GM21526 (cell line): ENCODE results near the gene AP4M1.

Experiments
- ATAC-seq: cut with Tn5 transposase; IDR thresholded peaks from one replicate; pipeline ENCODE4 v1.9.1; 2021; ENCODE audit warnings: moderate library complexity; ENCODE audit not compliant: unreplicated experiment, low FRiP score

AP4M1 gene

GRCh38 chr7:100082978-100083377 is 18.5 kb upstream of the AP4M1 start:
- ATAC-seq, result no peak

- ATAC-seq, result no peak
These were observed 15.9 kb upstream of the AP4M1 start for GRCh38 chr7:100085515-100085914.

DNA sequence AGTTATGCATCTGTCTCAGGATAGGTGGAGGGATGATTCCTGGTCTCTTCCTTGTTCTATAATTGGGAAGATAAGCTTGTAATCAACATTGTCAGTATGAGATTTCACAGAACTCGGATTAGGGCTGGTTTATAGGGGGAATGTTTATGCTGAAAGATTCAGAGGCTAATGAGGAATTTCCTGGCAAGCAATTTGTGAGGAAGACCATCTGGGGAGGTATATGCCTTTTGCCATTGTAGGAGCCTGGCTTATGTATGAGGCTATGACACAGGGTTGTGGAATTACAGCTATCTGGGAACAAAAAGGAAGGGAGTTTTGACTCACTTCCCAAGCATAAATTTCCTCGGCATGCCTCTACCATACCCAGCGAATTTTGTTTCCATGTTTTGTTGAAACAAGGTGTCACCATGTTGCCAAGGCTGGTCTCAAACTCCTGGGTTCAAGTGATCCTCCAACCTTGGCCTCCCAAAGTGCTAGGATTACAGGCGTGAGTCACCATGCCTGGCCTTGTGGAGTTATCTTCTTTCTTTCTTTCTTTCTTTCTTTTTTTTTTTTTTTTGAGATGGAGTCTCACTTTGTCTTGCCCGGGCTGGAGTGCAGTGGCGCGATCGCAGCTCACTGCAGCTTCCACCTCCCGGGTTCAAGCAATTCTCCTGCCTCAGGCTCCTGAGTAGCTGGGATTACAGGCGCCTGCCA is 14.2 kb upstream of the AP4M1 start:
- ATAC-seq, result no peak

- no peak for ATAC-seq
These were observed 13.3 kb upstream of the AP4M1 start for GRCh38 chr7:100088095-100088620.

- ATAC-seq, result no peak
These were observed 12.6 kb upstream of the AP4M1 start, which contains the start of gene COPS6 for GRCh38 chr7:100088621-100089457. COPS6 (plus strand) TSS chr7:100088969; CDS start chr7:100088991, 22 bp downstream.

GRCh38 chr7:100089458-100090196 is 11.8 kb upstream of the AP4M1 start:
- ATAC-seq, result no peak

DNA sequence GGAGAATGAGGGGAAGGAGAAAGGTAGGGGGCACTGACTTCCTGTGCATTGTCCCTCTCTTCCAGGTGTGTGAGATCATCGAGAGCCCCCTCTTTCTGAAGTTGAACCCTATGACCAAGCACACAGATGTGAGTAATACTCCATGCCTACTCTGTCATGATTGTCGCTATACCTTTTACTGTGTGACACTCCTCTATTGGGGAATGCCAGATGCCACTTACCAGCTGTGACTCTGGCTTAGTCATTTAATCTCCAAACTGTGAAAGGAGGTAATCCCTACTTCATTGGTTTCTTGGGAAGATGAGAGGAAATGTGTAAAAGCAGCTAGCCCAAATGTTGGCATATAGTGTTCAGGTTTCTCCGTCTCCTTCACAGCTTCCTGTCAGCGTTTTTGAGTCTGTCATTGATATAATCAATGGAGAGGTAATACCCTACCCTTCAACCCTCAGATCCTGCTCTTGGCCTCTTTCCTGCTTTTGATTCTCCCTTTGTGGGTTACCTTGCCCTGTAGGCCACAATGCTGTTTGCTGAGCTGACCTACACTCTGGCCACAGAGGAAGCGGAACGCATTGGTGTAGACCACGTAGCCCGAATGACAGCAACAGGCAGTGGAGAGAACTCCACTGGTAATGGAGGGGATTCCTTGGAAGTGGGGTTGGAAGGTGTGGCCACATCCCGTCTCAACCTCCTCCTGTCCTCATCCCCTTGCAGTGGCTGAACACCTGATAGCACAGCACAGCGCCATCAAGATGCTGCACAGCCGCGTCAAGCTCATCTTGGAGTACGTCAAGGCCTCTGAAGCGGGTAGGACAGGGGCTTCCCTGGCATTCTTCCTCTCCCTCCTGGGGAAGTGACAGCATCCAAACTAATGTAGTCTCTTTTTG is 10.7 kb upstream of the AP4M1 start:
- ATAC-seq, result no peak

GRCh38 chr7:100091411-100092181 is 9.8 kb upstream of the AP4M1 start:
- no peak for ATAC-seq

GRCh38 chr7:100093054-100093453 is 8.4 kb upstream of the AP4M1 start:
- ATAC-seq, result no peak

DNA sequence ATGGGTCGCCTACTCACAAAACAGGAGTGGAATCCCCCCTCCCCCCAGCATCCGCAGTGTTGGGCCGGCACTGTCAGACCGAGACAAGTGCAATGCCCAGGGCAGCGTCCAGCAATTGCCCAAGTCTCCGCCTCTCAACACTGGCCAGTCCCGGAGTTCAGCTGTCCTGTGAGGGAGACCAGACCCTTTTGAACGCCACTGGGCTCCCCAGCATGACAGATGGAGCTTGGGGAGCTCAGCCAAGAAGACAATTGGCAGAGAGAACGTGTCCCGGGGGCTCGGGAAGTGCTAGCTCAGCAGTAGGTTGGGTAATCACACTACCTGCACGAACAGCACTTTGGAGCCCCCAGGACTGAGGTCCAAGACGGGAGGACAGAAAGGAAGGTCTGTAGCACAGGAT is 7.9 kb upstream of the AP4M1 start:
- no peak for ATAC-seq

DNA sequence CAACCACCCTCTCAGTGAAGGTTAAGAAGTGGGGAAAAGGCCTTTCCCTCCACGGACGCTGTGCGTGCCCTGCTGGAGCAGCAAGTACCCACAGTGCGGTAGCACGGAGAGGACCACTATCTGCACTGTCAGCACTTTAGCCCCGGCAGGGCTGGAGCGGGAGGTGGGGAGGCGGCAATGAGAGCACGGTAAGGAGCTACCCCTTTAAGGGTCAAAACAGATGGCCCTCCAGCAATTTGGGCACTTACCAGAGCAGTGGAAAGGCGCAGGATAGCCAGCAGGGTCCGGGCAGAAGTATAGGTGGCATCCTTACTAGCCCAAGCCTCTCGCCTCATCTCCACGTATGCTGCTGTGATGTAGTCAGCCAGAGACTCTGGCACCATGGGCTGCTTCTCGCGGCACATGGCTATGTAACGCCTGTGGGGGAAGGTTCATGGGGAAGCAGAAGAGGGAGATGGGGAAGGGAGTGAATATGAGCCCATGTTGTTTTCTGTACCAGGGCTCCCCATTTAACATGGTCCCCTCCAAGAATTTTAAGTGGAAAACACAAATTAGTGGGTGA is 7.4 kb upstream of the AP4M1 start:
- no peak for ATAC-seq

DNA sequence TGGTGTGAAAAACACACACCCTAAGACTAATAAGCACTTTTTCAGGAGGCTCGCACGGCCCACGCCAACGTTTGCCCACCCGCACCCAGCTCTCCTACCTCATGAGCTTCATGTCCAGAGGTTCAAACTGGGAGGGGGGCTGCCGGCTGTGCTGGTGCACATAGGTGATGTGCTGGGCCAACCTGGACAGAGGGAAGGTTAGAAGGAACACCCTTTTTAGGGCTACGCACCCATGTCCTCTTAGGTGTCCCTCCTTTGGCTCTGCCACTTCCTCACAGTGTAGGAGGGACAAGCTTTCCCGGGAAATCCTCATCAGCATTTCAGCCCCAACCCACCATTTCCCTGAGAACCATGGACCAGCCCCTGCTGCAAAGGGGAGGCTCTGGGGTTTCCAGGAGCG is 6.2 kb upstream of the AP4M1 start:
- no peak for ATAC-seq

GRCh38 chr7:100095704-100096103 is 5.7 kb upstream of the AP4M1 start:
- no peak for ATAC-seq

GRCh38 chr7:100098913-100099312 is 2.5 kb upstream of the AP4M1 start:
- no peak for ATAC-seq

DNA sequence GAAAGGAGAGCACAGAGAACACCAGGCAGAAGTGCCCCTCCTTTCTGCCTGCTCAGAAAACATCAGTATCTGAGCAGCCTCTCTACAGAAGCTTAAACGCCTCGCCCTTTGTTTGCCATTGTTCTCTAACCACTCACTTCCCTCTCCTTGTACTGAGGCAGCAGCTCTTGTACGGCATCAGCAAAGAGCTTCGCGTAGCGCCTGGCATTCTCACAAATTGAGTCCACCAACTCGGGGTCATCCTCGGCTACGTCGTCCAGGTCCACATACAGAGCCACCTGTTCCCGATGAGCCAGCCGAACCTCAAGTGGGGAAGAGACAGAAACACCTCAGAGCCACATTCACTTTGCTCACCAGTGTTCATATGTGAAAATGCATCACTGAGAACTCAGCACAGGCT is 2.0 kb upstream of the AP4M1 start:
- no peak for ATAC-seq

DNA sequence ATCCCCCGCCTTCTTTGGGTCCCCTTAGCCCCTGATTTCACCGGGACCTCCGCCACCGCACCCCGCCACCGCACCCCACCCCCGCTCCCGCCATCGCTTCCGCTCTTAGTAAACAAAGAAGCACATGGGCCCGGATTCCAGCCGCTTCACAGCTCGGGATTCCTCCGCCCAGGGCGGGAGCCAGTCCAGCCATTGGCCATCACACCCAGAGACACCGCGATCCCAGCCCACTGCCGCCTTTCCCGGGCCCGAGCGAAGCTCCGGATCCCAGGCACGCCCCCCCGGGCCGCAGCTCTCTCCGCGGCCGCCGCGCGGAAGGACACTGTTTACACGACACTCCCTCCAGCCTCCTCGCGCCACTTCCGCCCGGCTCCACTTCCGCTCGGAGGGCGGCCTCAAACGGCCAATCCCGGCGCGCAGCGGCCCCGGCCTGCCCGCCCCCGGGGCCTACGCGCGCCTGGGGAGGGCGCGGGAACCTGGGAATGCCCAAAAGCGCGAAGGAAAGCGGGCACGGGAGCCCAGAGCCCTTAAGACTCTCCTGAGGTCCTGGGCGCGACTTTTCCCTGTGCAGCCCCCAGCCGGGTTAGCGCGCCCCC is 925 bp upstream of the AP4M1 start:
- peak; percentile 57 for ATAC-seq

GRCh38 chr7:100102950-100103840 is 1.8 kb downstream of the AP4M1 start:
- ATAC-seq, result no peak

DNA sequence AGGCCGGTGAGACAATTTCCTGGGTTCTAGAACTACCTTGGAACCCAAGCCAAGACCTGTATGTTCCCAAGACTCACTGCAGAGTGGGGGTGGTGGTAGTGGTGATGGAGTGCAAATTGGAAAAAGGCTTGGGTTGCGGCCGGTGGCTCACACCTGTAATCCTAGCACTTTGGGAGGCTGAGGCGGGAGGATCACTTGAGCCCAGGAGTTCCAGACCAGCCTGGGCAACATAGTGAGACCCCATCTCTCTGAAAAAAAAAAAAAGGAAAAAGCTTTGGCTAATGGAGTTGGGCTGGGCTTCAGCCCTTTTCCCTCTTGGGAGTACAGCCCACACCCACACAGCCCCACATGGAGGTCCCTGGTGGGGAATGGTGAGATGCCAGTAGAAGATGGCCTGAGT is 4.1 kb downstream of the AP4M1 start:
- no peak for ATAC-seq
